Right ventricle myocardium superior (tissue), 1 donor: ENCODE results near the gene DECR2. TPM values are rescaled to one million over a fixed set of nuclear protein-coding genes. Genes with fewer than 3 reads are reported as not detected.
A peak's percentile ranks its signal among the peaks of the same experiment; 100 is the strongest.
"Not testable (repeated sequence)": the region's sequence is repeated elsewhere in the genome, so short reads cannot be mapped to it uniquely, and the experiment has no call there.

Experiments used
- ATAC-seq: fragments of 200-7000 bp; cut with Tn5 transposase; one replicate; pipeline ENCODE4 v1.9.1; 2020; ENCODE audit warnings: mild to moderate bottlenecking; ENCODE audit not compliant: poor library complexity
- DNase-seq: peaks from one replicate; pipeline ENCODE4 v3.0.0-alpha.2; 2020
- intact Hi-C: fragments of 100-400 bp; cut with DNase I; formaldehyde crosslinking; loops from one replicate; pipeline ENCODE4 v1.11.2; 2022
- total RNA-seq: library from RNA; stranded (reverse); fragmentation: NEBNext Ultra II Directional; extraction: Animal tissue kit (Norgen Biotek cat#: 25700); gene quantifications from one replicate; pipeline ENCODE4 v1.2.1, GENCODE V29; 2021
- donor health status: DM: no; HTN: yes; CAD: no; lungs with severe emphysema.

Gene DECR2
- total RNA-seq, 1 donor from 2014 or later = 9.1 TPM

- not testable (repeated sequence) for DNase-seq, ATAC-seq
- intact Hi-C loops = loop anchor here (10.0 kb wide), 1 partner anchor 103 kb away; the partner anchor contains the start of gene CAPN15
Measured at GRCh38 chr16:422179-422578, 20.5 kb downstream of the DECR2 start.

- peak; percentile 83 for ATAC-seq
- DNase-seq = no peak
- intact Hi-C loops = loop anchor here (10.0 kb wide), 1 partner anchor 101 kb away; the partner anchor contains the start of gene CAPN15
Measured at GRCh38 chr16:424033-424622, 22.4 kb downstream of the DECR2 start.

GRCh38 chr16:424623-425081 lies 23.0 kb downstream of the DECR2 start:
- intact Hi-C loops = loop anchor here (10.0 kb wide), 1 partner anchor 100 kb away; the partner anchor contains the start of gene CAPN15
- DNase-seq (peak; percentile 77), ATAC-seq (peak; percentile 59)

- intact Hi-C loops = loop anchor here (10.0 kb wide), 1 partner anchor 100 kb away; the partner anchor contains the start of gene CAPN15
- DNase-seq = peak; percentile 92
- ATAC-seq = peak; percentile 91
Measured at GRCh38 chr16:425082-425718, 23.5 kb downstream of the DECR2 start, which contains the start of gene RAB11FIP3. RAB11FIP3 (plus strand) TSS chr16:425649; CDS start chr16:426007, 358 bp downstream.

GRCh38 chr16:425740-426114 lies 24.0 kb downstream of the DECR2 start:
- intact Hi-C loops = loop anchor here (10.0 kb wide), 1 partner anchor 99 kb away; the partner anchor contains the start of gene CAPN15
- DNase-seq (no peak), ATAC-seq (no peak)

GRCh38 chr16:426115-426905 lies 24.6 kb downstream of the DECR2 start:
- no peak for ATAC-seq
- DNase-seq = no peak
- intact Hi-C loops = loop anchor here (10.0 kb wide), 1 partner anchor 98 kb away; the partner anchor contains the start of gene CAPN15

- intact Hi-C loops = loop anchor here (10.0 kb wide), 1 partner anchor 98 kb away; the partner anchor contains the start of gene CAPN15
- ATAC-seq = no peak
- no peak for DNase-seq
Measured at GRCh38 chr16:426906-427249, 25.2 kb downstream of the DECR2 start.

GRCh38 chr16:427250-427649 lies 25.6 kb downstream of the DECR2 start:
- ATAC-seq (no peak), DNase-seq (no peak)
- intact Hi-C loops = loop anchor here (10.0 kb wide), 1 partner anchor 98 kb away; the partner anchor contains the start of gene CAPN15

- DNase-seq (no peak), ATAC-seq (no peak)
- intact Hi-C loops = no loop called here
Measured at GRCh38 chr16:430904-431303, 29.2 kb downstream of the DECR2 start.

GRCh38 chr16:440627-441026 lies 38.9 kb downstream of the DECR2 start:
- intact Hi-C loops = no loop called here
- no peak for DNase-seq
- ATAC-seq = no peak

- intact Hi-C loops = no loop called here
- ATAC-seq (no peak), DNase-seq (no peak)
Measured at GRCh38 chr16:441447-441846, 39.8 kb downstream of the DECR2 start.

- intact Hi-C loops = no loop called here
Measured at GRCh38 chr16:442976-443375, 41.3 kb downstream of the DECR2 start.

GRCh38 chr16:444027-444426 lies 42.3 kb downstream of the DECR2 start:
- intact Hi-C loops = no loop called here

More at GRCh38 chr16:442976-443375, 41.3 kb downstream of the DECR2 start:
- ATAC-seq (no peak), DNase-seq (no peak)

GRCh38 chr16:445566-445965 lies 43.9 kb downstream of the DECR2 start:
- intact Hi-C loops = no loop called here
- ATAC-seq = no peak
- DNase-seq = no peak

More at GRCh38 chr16:444027-444426, 42.3 kb downstream of the DECR2 start:
- DNase-seq (no peak), ATAC-seq (no peak)

- ATAC-seq (no peak), DNase-seq (no peak)
- intact Hi-C loops = no loop called here
Measured at GRCh38 chr16:450385-450784, 48.7 kb downstream of the DECR2 start.

- DNase-seq = no peak
- intact Hi-C loops = no loop called here
- ATAC-seq = no peak
Measured at GRCh38 chr16:450785-451512, 49.3 kb downstream of the DECR2 start.

- intact Hi-C loops = no loop called here
- DNase-seq = no peak
- ATAC-seq = no peak
Measured at GRCh38 chr16:454397-454940, 52.8 kb downstream of the DECR2 start.

GRCh38 chr16:455453-455852 lies 53.8 kb downstream of the DECR2 start:
- DNase-seq = no peak
- ATAC-seq = no peak
- intact Hi-C loops = no loop called here
